SH-SY5Y (cell line): ENCODE data around the gene SLC66A1.

Experiments
- GATA2 ChIP-seq: IDR thresholded peaks from 2 replicates; pipeline ENCODE4 v1.6.1; 2011; ENCODE audit warnings: mild to moderate bottlenecking, low read depth, low read length
- GATA3 ChIP-seq: IDR thresholded peaks from 2 replicates; pipeline ENCODE4 v1.6.1; 2011; ENCODE audit warnings: low read depth, mild to moderate bottlenecking, low read length, moderate library complexity

DNA sequence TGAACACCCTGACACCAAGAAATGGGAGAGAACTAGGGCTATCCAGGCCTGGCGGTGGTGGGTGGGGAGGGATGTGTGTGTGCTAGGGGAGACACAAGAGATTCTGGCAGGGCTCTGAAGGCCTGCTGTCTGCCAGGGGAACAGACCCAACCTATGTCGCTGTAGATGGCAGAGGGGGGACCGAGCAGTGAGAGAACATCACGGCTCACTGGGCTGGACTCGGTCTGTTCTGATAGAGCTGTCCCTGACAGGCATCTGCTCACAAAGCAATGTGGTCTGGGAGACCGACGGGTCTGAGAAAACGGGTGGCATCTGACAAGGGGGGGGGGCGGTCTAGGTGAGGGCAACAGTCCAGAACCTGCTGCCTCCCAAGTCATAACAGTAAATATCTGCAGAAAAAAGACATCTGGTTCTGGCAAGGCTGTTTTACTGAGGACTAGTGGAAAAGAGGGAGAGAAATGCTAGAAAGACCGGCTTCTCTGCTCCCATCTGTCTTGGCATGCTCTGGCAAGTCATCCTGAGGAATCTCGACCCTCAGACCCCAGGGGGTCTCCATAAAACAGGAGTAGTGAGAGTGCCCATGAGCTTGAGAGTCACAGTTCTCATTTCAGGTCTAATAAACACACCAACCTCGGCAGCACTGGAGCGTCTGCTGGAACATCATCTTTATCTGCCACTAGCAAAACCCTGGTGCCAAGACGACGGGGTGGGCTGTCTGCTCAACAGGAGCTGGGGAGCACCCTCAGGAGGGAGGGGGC is 36.5 kb downstream of the SLC66A1 start:
- no peak for TF ChIP-seq GATA2
- no peak for TF ChIP-seq GATA3
